PC-3 (cell line): ENCODE data around the gene CC2D2A.

Source experiments
- EZH2 ChIP-seq: fragments of 300-600 bp; sonication (generic); IDR thresholded peaks from one replicate; pipeline ENCODE4 v1.6.1; 2017; ENCODE audit warnings: antibody characterized with exemption, mild to moderate bottlenecking, low read length; ENCODE audit not compliant: unreplicated experiment
- EZH2phosphoT487 ChIP-seq: fragments of 300-600 bp; sonication (generic); IDR thresholded peaks from 2 replicates; pipeline ENCODE4 v1.6.1; 2018; ENCODE audit warnings: mild to moderate bottlenecking, antibody characterized with exemption, low read length, borderline replicate concordance
- TF ChIP-seq, protein P1 (sequence below): fragments of 300-600 bp; sonication (generic); conservative IDR thresholded peaks from 2 replicates; pipeline ENCODE4 v1.5.1; 2017; ENCODE audit warnings: antibody characterized with exemption, low read depth, mild to moderate bottlenecking, low read length

DNA sequence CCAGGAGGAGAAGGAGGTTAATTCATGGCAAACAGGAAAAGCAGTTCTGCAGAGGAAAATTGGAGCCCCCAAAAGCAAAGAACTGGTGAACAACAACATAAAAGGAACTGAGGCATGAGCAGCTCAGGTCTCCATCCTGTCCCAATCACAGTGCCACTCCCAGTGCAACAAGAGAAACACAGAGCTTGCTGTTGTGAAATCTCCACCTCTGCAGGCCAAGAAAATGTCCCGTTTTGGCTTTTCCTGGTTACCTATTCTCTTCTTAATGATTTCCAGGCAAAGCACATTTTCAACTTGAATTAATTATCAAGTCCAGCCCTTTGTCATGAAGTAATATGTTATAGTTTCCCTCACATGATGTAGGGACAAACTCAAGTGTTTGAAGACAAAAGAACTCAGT, 41.1 kb upstream of the CC2D2A start:
- TF ChIP-seq, protein P1, sequence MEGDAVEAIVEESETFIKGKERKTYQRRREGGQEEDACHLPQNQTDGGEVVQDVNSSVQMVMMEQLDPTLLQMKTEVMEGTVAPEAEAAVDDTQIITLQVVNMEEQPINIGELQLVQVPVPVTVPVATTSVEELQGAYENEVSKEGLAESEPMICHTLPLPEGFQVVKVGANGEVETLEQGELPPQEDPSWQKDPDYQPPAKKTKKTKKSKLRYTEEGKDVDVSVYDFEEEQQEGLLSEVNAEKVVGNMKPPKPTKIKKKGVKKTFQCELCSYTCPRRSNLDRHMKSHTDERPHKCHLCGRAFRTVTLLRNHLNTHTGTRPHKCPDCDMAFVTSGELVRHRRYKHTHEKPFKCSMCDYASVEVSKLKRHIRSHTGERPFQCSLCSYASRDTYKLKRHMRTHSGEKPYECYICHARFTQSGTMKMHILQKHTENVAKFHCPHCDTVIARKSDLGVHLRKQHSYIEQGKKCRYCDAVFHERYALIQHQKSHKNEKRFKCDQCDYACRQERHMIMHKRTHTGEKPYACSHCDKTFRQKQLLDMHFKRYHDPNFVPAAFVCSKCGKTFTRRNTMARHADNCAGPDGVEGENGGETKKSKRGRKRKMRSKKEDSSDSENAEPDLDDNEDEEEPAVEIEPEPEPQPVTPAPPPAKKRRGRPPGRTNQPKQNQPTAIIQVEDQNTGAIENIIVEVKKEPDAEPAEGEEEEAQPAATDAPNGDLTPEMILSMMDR: no peak
- TF ChIP-seq EZH2phosphoT487: no peak
- TF ChIP-seq EZH2: no peak
